T-helper 2 cell treated with Interferon-gamma antibody and Interleukin-4, amounts not matched to agents 5 μg/mL and 100 μg/mL, for 36 hours (primary cell): Measurements from ENCODE around the gene ZNF579.

Experiments
- DNase-seq: peaks from one replicate; pipeline ENCODE4 v3.0.0; 2021; ENCODE audit warnings: low spot score
- H3K27ac Mint-ChIP-seq: one replicate; pipeline ENCODE4 v1.8.0; 2021; ENCODE audit warnings: mild to moderate bottlenecking, mixed read lengths
- H3K27me3 Mint-ChIP-seq: one replicate; pipeline ENCODE4 v1.8.0; 2021; ENCODE audit warnings: low read depth, mixed read lengths
- H3K36me3 Mint-ChIP-seq: one replicate; pipeline ENCODE4 v1.8.0; 2021; ENCODE audit warnings: low read depth, mixed read lengths
- H3K4me1 Mint-ChIP-seq: one replicate; pipeline ENCODE4 v1.8.0; 2021; ENCODE audit warnings: low read depth, mixed read lengths
- H3K4me3 Mint-ChIP-seq: one replicate; pipeline ENCODE4 v1.8.0; 2022; ENCODE audit warnings: mild to moderate bottlenecking, moderate library complexity, mixed read lengths
- H3K9me3 Mint-ChIP-seq: one replicate; pipeline ENCODE4 v1.8.0; 2021; ENCODE audit warnings: mixed read lengths

Gene ZNF579

GRCh38 chr19:55553217-55554182 lies 27.1 kb downstream of the ZNF579 start:
- H3K36me3 Mint-ChIP-seq, result no peaks in the 10 kb centered on the region
- H3K27ac Mint-ChIP-seq, result no peak overlapping the region
- H3K4me1 Mint-ChIP-seq, result no peaks in the 10 kb centered on the region
- DNase-seq, result no peak
- H3K4me3 Mint-ChIP-seq, result no peak overlapping the region
- H3K9me3 Mint-ChIP-seq, result no peaks in the 10 kb centered on the region
- no peaks in the 10 kb centered on the region for H3K27me3 Mint-ChIP-seq

GRCh38 chr19:55552620-55553019 lies 28.0 kb downstream of the ZNF579 start:
- peaks cover 1% of the 10 kb centered on the region for H3K27me3 Mint-ChIP-seq
- no peak overlapping the region for H3K4me3 Mint-ChIP-seq

GRCh38 chr19:55552206-55552605 lies 28.4 kb downstream of the ZNF579 start:
- no peak for DNase-seq
- no peaks in the 10 kb centered on the region for H3K9me3 Mint-ChIP-seq
- H3K36me3 Mint-ChIP-seq, result no peaks in the 10 kb centered on the region
- H3K4me3 Mint-ChIP-seq, result no peak overlapping the region
- H3K4me1 Mint-ChIP-seq, result no peaks in the 10 kb centered on the region
- H3K27ac Mint-ChIP-seq, result no peak overlapping the region
- peaks cover 5% of the 10 kb centered on the region for H3K27me3 Mint-ChIP-seq

More at GRCh38 chr19:55552620-55553019, 28.0 kb downstream of the ZNF579 start:
- Mint-ChIP-seq H3K4me1 (no peaks in the 10 kb centered on the region), H3K27ac (no peak overlapping the region), H3K9me3 (no peaks in the 10 kb centered on the region), H3K36me3 (no peaks in the 10 kb centered on the region)
- DNase-seq, result no peak

- DNase-seq, result no peak
- no peaks in the 10 kb centered on the region for H3K36me3 Mint-ChIP-seq
- H3K4me1 Mint-ChIP-seq, result no peaks in the 10 kb centered on the region
- H3K27me3 Mint-ChIP-seq, result peaks cover 5% of the 10 kb centered on the region
- H3K4me3 Mint-ChIP-seq, result no peak overlapping the region
- H3K9me3 Mint-ChIP-seq, result no peaks in the 10 kb centered on the region
- no peak overlapping the region for H3K27ac Mint-ChIP-seq
These were observed 30.4 kb downstream of the ZNF579 start for GRCh38 chr19:55550321-55550650.

GRCh38 chr19:55549500-55550320 lies 30.9 kb downstream of the ZNF579 start:
- Mint-ChIP-seq H3K27ac (no peak overlapping the region), H3K4me1 (no peaks in the 10 kb centered on the region), H3K9me3 (no peaks in the 10 kb centered on the region), H3K4me3 (no peak overlapping the region), H3K27me3 (peaks cover 5% of the 10 kb centered on the region), H3K36me3 (no peaks in the 10 kb centered on the region)
- DNase-seq, result no peak

- Mint-ChIP-seq H3K27me3 (peaks cover 5% of the 10 kb centered on the region), H3K4me1 (no peaks in the 10 kb centered on the region), H3K36me3 (no peaks in the 10 kb centered on the region), H3K4me3 (no peak overlapping the region), H3K27ac (no peak overlapping the region), H3K9me3 (no peaks in the 10 kb centered on the region)
- no peak for DNase-seq
These were observed 33.6 kb downstream of the ZNF579 start for GRCh38 chr19:55546822-55547614.

GRCh38 chr19:55546011-55546410 lies 34.6 kb downstream of the ZNF579 start:
- no peaks in the 10 kb centered on the region for H3K9me3 Mint-ChIP-seq
- H3K36me3 Mint-ChIP-seq, result no peaks in the 10 kb centered on the region
- no peak for DNase-seq
- H3K27me3 Mint-ChIP-seq, result peaks cover 5% of the 10 kb centered on the region
- H3K4me1 Mint-ChIP-seq, result no peaks in the 10 kb centered on the region
- H3K4me3 Mint-ChIP-seq, result no peak overlapping the region
- H3K27ac Mint-ChIP-seq, result no peak overlapping the region

GRCh38 chr19:55545443-55545842 lies 35.2 kb downstream of the ZNF579 start, which contains the start of gene SBK3:
Gene SBK3, minus strand, starts transcription at chr19:55545543. Its CDS starts 0 bp downstream, at chr19:55545543.
- H3K9me3 Mint-ChIP-seq, result no peaks in the 10 kb centered on the region
- H3K27me3 Mint-ChIP-seq, result peaks cover 5% of the 10 kb centered on the region
- H3K27ac Mint-ChIP-seq, result no peak within 1 kb of the TSS
- H3K4me1 Mint-ChIP-seq, result no peaks in the 10 kb centered on the region
- H3K4me3 Mint-ChIP-seq, result no peak within 1 kb of the TSS
- no peak for DNase-seq
- H3K36me3 Mint-ChIP-seq, result no peaks in the 10 kb centered on the region

- no peak overlapping the region for H3K27ac Mint-ChIP-seq
- H3K27me3 Mint-ChIP-seq, result peaks cover 5% of the 10 kb centered on the region
- no peaks in the 10 kb centered on the region for H3K4me1 Mint-ChIP-seq
- H3K9me3 Mint-ChIP-seq, result no peaks in the 10 kb centered on the region
- no peaks in the 10 kb centered on the region for H3K36me3 Mint-ChIP-seq
- DNase-seq, result no peak
- no peak overlapping the region for H3K4me3 Mint-ChIP-seq
These were observed 35.7 kb downstream of the ZNF579 start for GRCh38 chr19:55544776-55545439.

- H3K4me3 Mint-ChIP-seq, result no peak overlapping the region
- no peak for DNase-seq
- no peak overlapping the region for H3K27ac Mint-ChIP-seq
- no peaks in the 10 kb centered on the region for H3K9me3 Mint-ChIP-seq
- H3K27me3 Mint-ChIP-seq, result peaks cover 5% of the 10 kb centered on the region
- H3K36me3 Mint-ChIP-seq, result no peaks in the 10 kb centered on the region
- H3K4me1 Mint-ChIP-seq, result no peaks in the 10 kb centered on the region
These were observed 36.6 kb downstream of the ZNF579 start for GRCh38 chr19:55544014-55544413.

GRCh38 chr19:55543567-55543966 lies 37.1 kb downstream of the ZNF579 start:
- H3K36me3 Mint-ChIP-seq, result no peaks in the 10 kb centered on the region
- H3K27ac Mint-ChIP-seq, result no peak overlapping the region
- H3K9me3 Mint-ChIP-seq, result no peaks in the 10 kb centered on the region
- H3K27me3 Mint-ChIP-seq, result peaks cover 5% of the 10 kb centered on the region
- H3K4me3 Mint-ChIP-seq, result no peak overlapping the region
- DNase-seq, result no peak
- no peaks in the 10 kb centered on the region for H3K4me1 Mint-ChIP-seq

GRCh38 chr19:55542292-55542855 lies 38.3 kb downstream of the ZNF579 start:
- peaks cover 1% of the 10 kb centered on the region for H3K27me3 Mint-ChIP-seq

GRCh38 chr19:55541091-55541490 lies 39.6 kb downstream of the ZNF579 start:
- no peaks in the 10 kb centered on the region for H3K4me1 Mint-ChIP-seq

More at GRCh38 chr19:55542292-55542855, 38.3 kb downstream of the ZNF579 start:
- H3K9me3 Mint-ChIP-seq, result no peaks in the 10 kb centered on the region
- H3K27ac Mint-ChIP-seq, result no peak overlapping the region
- no peak for DNase-seq
- no peaks in the 10 kb centered on the region for H3K4me1 Mint-ChIP-seq
- H3K4me3 Mint-ChIP-seq, result no peak overlapping the region
- H3K36me3 Mint-ChIP-seq, result no peaks in the 10 kb centered on the region

More at GRCh38 chr19:55541091-55541490, 39.6 kb downstream of the ZNF579 start:
- H3K36me3 Mint-ChIP-seq, result no peaks in the 10 kb centered on the region
- no peak for DNase-seq
- H3K4me3 Mint-ChIP-seq, result no peak overlapping the region
- no peaks in the 10 kb centered on the region for H3K9me3 Mint-ChIP-seq
- H3K27ac Mint-ChIP-seq, result no peak overlapping the region
- no peaks in the 10 kb centered on the region for H3K27me3 Mint-ChIP-seq
